HG03159 (cell line): ENCODE data around the gene SULF2.

Experiments used
- ATAC-seq: cut with Tn5 transposase; IDR thresholded peaks from one replicate; pipeline ENCODE4 v1.9.1; 2021; ENCODE audit warnings: mild to moderate bottlenecking, moderate library complexity; ENCODE audit not compliant: unreplicated experiment

The SULF2 gene

DNA sequence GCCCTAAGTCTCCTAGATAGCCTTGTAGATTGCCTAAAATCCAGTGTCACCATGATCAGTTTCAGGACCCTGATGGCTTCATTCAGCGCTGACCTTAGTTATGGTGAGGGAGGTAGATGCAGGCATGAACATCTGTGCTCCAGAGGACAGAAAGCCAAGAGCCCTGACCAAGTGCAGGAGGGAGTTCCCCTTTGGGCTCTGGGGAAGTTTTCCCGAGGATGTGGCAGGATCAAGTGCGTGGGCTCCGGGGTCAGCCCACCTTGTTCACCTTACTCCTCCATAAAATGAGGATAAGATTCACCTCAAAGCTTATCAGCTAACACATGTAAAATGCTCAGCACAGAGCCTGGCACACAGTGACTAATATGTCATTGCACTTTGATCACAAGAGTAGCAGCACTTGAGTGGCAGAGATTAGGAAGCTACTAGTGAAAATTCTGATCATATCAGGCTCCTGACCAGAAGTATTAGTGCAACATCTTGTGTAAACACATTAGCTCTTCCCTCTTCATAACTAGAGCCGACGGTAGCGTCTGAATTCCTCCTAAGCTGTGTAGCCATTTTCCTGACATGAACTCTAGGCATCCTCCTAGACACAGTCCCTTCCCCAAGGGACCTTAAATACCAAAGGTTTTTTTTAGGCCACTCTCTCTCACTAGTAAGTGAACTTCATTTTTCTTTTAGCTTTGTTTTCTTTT is 125.2 kb downstream of the SULF2 start:
- no peak for ATAC-seq

DNA sequence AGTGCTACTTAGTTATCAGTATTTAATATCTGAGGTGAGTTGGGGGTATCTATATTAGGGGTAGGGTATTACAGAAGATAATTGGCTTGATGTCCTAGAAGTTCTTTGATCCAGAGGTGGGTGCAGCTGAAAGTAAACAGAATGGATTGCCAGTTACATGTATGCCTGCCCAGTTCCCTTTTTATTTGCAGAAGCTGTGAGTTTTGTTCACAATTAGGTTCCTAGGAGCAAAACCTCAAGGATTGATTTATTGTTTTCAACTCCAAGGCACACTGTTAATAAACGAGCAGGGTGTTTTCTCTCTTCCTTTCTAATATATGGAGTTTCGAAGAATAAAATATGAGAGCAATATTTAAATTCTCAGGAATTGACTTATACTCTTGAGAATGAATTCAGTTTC is 129.0 kb downstream of the SULF2 start:
- no peak for ATAC-seq

DNA sequence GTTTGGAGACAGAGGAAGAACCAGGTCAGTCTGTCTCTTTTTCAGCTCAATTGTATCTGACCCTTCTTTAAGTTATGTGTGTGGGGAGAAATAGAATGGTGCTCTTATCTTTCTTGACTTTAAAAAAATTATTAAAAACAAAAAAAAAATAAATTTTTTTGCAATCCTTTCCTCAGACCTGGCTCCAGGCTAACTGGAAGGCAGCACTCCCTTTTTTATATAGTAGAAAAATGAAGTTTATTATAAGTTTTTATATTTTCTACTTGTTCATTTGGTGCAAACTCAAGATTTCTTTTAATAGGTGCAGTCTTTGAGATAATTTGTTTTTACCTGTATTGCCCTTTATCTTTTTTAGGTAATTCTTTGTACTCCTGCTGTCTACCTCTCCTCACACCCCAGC is 129.6 kb downstream of the SULF2 start:
- no peak for ATAC-seq

DNA sequence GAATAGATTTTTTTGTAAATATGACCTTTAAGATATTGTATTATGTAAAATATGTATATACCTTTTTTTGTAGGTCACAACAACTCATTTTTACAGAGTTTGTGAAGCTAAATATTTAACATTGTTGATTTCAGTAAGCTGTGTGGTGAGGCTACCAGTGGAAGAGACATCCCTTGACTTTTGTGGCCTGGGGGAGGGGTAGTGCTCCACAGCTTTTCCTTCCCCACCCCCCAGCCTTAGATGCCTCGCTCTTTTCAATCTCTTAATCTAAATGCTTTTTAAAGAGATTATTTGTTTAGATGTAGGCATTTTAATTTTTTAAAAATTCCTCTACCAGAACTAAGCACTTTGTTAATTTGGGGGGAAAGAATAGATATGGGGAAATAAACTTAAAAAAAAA is 130.9 kb downstream of the SULF2 start:
- no peak for ATAC-seq

DNA sequence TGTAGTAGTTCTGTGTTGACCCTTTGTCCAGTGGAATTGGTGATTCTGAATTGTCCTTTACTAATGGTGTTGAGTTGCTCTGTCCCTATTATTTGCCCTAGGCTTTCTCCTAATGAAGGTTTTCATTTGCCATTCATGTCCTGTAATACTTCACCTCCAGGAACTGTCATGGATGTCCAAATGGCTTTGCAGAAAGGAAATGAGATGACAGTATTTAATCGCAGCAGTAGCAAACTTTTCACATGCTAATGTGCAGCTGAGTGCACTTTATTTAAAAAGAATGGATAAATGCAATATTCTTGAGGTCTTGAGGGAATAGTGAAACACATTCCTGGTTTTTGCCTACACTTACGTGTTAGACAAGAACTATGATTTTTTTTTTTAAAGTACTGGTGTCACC is 131.4 kb downstream of the SULF2 start:
- no peak for ATAC-seq

DNA sequence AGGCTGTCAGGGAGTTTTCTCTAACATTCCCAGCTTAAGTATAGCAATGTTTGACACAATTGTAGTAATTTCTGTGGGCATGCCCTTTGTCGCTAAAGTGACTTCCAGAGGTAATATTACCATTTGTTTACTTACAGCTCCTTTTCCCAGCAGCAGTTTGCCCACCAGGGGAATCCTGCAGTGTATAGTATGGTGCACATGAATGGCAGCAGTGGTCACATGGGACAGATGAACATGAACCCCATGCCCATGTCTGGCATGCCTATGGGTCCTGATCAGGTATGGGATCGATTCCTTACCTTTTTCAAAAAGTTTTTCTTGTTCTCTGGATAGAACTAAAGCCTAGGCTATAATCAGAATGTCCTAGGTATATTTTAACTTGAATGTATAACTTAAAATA is 132.5 kb downstream of the SULF2 start:
- ATAC-seq: no peak

DNA sequence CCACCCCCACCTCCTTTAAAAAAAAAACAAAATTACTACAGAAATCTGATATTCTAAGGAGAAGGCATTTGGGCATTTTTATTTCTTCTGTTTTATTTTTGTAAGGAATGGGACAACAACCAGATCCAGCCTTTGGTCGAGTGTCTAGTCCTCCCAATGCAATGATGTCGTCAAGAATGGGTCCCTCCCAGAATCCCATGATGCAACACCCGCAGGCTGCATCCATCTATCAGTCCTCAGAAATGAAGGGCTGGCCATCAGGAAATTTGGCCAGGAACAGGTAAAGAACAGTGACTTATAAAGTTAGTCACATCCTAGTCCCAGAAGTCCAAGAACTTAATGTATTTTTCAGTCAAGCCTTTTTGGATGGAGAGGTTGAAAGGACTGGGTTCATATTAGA is 133.0 kb downstream of the SULF2 start:
- no peak for ATAC-seq

DNA sequence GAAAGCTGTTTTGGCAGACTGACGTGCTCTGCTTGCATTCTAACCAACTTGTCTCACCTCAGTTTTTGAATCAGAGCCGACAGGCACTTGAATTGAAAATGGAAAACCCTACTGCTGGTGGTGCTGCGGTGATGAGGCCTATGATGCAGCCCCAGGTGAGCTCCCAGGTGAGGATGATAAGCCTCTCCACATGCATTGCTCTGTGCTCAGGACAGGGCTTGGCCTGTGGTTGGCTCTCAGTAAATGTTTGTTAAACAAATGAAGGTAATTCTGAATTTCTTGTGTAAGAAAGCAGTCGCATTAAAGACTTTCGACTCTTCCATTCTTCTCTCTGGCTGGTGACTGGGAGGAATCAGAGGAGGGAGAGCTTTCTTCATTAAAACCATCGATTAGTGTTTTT is 136.3 kb downstream of the SULF2 start:
- ATAC-seq: no peak

DNA sequence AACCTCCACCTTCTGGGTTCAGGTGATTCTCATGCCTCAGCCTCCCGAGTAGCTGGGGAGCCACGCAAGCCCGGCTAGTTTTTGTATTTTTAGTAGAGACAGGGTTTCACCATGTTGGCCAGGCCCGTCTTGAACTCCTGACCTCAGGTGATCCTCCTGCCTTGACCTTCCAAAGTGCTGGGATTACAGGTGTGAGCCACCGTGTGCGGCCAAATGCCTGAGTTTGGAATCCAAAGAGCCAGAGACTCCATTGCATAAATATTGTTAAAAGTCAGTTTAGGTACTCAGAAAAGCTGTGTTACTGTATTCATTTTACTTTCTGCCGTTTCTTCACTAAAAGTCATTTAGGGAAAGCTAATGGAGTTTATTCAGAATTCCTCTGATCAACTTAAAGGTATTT is 137.3 kb downstream of the SULF2 start:
- ATAC-seq: no peak

DNA sequence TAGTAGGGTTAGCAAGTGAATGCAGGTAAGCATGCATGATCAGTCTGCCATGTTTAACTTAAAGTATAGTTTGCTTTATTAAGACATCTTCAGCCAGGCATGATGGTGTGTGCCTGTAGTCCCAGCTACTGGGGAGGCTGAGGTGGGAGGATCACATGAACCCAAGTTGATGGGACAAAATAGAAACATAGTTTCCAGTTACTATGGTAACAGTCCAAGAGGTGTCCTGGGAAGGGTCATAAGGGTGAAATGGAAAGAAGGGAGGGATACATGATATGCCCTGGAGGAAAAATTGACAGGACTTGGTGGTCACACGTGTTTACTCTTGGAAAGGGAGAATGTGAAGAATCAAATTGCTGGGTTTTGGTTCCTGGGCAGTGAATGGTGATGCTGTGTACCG is 139.6 kb downstream of the SULF2 start:
- ATAC-seq: no peak

DNA sequence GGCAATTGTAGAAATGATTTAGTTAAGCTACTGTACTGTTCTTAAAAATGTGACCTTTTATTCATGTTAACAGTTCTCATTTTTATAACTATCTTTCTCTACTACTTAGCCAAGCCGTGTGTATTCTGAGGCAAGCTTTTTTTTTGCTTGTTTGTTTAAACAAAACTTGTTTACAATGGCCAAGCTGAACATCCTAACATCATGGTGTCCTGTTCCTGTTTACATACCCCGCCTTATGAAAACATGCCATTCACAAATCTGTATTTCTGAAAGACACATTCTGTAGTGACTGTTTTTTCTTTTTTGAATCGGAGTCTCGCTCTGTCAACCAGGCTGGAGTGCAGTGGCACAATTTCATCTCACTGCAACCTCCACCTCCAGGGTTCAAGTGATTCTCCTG is 142.7 kb downstream of the SULF2 start:
- no peak for ATAC-seq

DNA sequence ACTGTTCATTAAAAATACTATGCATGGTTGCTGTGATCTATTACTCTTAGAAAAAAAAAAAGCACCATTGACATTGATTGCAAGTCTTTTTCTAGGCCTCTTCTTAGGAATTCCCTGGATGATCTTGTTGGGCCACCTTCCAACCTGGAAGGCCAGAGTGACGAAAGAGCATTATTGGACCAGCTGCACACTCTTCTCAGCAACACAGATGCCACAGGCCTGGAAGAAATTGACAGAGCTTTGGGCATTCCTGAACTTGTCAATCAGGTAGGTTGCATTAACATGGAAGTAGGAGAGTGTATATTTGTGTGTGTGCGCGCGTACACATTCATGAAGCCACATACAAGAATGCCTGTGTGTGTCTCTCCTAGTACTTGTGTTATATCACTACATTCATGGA is 143.2 kb downstream of the SULF2 start:
- no peak for ATAC-seq

DNA sequence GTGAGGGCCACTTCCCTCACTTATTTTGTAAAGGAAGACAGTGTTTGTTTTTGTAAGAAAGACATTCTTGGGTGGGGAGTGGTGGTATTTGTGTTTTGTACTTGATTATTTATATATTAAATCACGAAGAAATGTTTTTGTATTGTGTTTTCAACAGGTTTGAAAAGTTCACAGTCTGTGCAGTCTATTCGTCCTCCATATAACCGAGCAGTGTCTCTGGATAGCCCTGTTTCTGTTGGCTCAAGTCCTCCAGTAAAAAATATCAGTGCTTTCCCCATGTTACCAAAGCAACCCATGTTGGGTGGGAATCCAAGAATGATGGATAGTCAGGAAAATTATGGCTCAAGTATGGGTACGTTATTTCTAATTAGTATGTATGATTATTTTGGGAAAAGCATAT is 146.4 kb downstream of the SULF2 start:
- no peak for ATAC-seq

DNA sequence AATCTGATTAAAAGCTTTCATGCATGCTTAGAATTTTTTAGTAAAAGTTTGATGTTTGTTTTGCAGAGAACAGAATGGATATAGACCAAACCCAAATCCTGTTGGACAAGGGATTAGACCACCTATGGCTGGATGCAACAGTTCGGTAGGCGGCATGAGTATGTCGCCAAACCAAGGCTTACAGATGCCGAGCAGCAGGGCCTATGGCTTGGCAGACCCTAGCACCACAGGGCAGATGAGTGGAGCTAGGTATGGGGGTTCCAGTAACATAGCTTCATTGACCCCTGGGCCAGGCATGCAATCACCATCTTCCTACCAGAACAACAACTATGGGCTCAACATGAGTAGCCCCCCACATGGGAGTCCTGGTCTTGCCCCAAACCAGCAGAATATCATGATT is 150.0 kb downstream of the SULF2 start:
- ATAC-seq: no peak

DNA sequence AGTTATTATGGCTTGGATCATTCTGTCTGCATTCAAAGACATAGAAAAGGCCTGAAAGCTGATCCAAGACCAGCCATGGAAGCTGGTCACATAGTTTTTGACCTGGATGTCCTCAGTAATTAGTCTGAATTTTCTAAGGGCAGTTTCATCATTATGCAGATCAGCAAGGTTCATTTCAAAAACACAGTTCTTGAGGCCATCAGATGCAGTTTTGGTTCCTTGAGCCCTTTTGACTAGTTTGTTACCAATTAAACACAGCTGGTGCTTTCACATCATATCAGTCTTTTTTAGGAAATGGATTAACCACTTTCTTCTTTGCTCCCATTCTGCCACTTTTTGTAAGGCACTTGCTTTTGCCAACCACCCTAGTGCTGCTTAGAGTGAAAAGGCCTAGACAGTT is 154.2 kb downstream of the SULF2 start:
- no peak for ATAC-seq

DNA sequence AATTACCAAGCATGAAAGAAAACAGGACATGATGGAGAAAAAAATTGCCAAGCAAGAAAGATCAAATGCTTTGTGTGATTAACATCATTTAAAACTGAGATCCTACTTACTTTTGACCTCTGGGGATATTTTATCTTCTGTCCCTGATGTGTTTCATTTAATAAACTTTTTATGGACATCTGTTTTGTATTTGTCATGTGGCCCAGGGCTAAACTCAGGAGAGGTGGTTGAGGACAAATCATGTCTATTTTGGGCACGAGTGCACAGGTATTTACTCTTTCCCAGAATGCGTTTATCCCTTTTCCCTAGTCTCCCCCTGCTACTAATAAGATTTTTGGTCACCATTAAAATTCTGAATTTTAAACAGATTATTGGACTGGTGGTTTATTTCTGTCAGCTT is 155.4 kb downstream of the SULF2 start:
- ATAC-seq: no peak

DNA sequence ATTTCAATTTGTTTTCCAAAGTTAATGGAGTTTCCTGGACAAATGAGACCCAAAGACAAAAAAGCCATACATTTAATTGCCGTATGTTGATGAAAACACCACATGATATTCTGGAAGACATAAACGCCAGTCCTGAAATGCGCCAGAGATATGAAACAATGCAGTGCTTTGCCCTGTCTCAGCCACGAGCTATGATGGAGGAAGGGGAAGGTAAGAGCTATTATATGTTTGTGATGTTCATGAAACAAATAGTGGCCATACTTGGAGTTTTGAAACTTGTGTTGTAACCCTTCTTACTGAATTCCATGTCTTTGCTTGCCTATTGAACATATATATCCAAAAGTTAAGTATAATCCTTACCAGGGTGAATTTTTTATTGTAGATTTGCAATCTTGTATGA is 157.7 kb downstream of the SULF2 start:
- ATAC-seq: no peak

DNA sequence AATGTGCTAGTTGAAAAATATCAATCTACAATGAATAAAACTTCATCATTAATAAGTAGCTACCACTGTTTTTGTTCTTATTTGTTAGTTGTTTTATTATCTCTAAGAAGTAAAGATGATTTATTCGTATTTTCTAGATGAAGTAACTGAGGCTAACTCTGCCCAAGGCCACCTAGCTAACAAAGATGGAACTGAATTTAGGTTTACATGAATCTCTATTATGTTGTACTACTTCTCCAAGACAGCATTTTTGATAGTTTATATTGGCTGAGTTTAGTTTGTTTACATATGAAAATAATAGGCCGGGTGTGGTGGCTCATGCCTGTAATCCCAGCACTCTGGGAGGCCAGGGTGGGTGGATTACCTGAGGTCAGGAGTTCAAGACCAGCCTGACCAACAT is 162.1 kb downstream of the SULF2 start:
- ATAC-seq: no peak

DNA sequence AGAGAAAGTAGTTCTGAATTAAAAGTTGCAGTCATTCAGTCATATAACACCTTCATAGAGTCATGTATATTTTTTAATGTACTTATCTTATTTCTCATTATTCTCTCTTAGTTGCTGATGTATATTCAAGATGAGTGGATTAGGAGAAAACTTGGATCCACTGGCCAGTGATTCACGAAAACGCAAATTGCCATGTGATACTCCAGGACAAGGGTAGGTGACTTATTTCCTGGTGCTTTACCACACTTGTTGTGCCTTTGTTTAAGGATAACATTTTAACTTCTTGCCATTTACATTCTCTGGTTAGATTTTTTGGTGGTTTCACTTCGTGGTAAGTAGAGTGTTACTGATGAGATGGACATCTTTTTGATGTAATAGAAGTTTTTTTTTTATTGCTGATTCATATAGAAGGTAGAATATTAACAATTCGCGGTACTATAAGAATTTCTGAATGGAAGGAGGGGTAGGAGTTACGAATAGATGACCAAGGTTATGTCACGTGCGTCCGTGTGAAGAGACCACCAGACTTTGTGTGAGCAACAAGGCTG is 163.1 kb downstream of the SULF2 start:
- ATAC-seq: no peak

DNA sequence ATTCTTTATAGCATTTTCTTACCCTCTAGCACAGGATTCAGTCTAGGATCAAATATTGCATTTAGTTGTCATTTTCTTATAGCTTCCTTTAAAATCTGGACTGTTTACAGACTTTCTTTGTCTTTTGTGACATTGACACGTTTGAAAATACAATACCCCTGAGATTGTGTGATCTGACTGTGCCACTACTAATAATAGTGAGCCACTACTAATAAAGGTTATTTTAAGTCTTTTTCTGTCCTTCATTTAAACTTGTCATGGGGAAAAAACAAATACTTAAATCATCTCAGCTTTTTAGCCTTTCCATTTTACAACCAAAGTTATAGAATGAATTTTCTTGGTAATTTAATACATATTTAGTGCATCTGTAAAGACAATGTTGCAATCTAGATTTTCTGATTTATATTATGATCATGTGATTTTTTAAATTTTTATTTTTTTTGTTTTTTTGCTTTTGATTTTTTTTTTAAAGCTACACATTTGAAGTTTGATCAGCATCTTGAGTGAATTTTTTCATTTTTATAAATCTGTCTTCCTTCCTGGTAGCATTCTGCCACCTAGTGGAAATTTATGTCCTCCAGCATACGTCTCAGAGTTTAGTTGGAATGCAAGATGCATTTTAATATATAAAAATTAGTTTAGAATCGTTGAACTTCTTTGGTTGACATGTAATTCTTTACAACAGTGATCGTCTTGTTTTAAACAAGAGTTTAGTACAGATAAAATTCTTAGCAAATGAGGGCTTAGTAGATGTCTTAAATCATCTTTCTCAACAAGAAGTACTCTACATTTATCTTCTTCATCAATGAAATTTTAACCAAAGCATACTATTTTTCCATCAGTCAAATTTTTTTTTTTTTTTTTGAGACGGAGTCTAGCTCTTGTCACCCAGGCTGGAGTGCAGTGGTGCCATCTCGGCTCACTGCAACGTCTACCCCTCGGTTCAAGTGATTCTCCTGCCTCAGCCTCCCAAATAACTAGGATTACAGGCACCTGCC is 164.2 kb downstream of the SULF2 start:
- no peak for ATAC-seq

DNA sequence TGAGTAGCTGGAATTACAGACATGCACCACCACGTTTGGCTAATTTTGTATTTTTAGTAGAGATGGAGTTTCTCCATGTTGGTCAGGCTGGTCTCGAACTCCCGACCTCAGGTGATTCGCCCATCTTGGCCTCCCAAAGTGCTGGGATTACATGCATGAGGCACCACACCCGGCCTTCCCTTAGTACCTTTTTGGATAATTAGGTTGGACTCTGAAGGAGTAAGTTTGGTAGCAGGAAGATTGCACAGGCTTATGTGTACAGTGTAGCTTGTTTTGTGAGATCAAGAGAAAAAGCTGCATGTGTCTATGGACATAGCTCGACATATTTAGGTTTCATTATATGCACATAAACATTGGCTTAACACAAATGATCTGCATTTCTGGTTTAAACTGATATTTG is 166.8 kb downstream of the SULF2 start:
- no peak for ATAC-seq

DNA sequence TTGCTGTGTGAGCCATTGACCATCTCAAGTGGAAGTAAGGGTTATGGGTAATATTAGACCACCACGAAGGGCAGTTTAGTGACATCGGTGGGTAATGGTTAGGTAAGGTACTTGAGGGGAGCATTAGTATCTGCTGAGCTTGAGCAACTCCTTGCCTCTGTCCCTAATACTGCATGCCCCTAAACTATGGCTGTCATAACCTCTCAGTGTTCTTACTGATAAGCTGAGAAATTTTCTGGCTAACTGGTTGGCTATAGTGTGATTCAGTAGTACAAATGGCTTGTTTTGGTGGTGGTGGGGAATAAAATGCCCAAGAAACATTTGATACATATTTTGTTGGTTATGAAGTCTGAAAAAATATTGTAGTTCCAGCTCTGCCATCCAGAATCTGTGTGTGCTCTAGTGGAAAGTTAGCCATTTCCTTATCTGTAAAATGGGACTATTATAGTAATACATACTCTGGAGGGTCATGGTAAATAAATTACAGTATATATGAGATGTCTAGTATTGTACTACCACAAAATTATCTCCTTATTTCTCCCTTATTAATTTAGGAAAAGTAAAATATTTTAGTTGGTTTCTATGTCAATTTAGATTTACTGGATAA is 170.5 kb downstream of the SULF2 start:
- no peak for ATAC-seq
